GM18505 (cell line): ENCODE measurements around the gene BIVM.

ENCODE experiments used
- ATAC-seq: cut with Tn5 transposase; IDR thresholded peaks from one replicate; pipeline ENCODE4 v1.9.1; 2021; ENCODE audit not compliant: unreplicated experiment
- POLR2A ChIP-seq: IDR thresholded peaks from 4 replicates; pipeline ENCODE4 v1.6.1; 2011; ENCODE audit warnings: borderline replicate concordance; ENCODE audit not compliant: insufficient read depth, insufficient read length; ENCODE audit errors: extremely low read depth

Gene BIVM

DNA sequence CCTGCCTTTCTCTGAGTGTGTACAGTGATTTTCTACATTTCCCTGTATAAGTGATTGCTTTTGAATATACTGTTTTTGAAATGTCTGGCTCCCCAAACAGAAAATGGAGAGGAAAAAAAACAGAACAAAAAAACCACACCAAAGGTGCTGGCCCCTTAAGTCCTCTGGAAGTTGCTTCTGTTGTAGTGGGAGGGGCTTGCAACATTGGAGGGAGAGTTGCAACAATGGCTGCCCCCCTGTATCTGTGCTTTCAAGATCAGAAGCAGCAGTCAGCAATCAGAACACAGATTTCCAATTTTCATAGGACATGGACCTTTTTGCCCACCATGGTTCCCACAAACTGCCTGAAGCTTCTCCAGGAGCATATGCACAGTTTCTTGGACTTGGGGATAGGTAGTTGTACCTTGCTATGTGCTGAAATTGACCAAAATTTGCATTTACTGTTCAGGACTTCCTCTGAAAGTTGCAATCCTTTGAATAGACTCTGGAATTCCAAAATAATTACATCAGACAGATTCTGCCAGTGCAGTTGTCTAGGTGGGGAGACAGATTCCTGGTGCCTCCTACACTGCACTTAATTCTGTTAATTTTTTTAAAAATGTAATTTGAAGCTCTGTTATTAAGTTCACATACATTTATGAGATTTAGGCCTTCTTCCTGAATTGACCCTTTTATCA is 13.8 kb downstream of the BIVM start:
- ATAC-seq = no peak
- TF ChIP-seq POLR2A = no peak

DNA sequence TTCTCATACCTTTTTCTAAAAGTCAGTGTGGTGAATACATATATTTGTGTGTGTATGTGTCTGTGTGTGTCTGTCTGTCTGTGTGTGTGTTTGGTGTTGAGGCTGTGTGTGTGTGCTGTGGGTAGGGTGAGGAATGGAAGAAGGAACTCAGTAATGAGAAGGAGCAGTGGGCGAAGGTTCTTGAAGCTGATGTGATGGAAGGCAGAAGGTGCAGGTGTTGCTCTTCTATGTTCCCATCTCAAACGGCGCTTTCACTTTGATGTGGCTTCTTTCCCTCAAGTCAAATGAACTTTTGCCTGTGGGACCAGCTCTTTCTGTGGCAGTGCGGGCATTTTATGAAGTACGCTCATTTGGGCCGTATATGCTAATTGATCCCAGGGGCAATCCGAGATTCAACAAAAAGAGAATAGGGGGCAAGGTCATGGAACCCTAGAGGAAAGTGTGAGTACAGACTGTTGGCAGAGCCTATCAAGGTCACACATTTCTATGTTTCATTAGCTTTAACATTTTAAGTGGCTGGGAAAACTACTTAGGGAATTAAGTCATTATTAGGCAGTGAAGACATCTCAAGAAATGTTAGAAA is 15.2 kb downstream of the BIVM start:
- TF ChIP-seq POLR2A = no peak
- no peak for ATAC-seq

DNA sequence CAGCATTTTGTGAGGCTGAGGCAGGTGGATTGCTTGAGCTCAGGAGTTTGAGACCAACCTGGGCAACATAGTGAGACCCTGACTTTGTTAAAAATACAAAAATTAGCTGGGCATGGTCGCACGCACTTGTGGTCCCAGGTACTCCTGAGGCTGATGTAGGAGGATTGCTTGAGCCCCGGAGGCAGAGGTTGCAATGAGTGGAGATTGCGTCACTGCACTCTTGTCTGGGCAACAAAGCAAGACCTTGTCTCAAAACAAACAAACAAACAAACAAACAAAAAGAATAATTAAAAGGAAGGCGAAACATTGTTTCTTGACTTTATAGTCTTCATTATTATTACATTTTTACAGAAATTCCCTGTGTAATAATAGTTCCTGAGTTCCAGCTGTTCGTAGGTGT is 15.9 kb downstream of the BIVM start:
- no peak for ATAC-seq
- TF ChIP-seq POLR2A = no peak

DNA sequence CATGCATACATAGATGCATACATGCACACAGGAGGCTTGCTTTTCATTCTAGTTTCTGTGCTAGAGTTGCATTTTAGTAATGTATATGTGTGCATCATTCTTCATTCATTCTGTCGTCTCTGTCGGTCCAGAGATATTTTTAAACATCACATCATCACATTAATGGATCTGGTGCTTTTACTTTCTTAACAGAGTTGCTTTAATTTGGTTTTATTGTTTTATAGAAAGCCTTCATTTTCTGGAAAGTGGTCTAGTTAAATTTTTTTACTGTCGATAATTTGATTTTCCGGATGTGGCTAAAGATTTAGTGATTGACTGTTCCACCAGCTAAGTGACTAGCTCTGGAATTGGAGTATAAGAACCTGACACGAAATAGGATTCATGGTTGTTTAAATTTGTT is 16.9 kb downstream of the BIVM start:
- no peak for ATAC-seq
- no peak for TF ChIP-seq POLR2A

DNA sequence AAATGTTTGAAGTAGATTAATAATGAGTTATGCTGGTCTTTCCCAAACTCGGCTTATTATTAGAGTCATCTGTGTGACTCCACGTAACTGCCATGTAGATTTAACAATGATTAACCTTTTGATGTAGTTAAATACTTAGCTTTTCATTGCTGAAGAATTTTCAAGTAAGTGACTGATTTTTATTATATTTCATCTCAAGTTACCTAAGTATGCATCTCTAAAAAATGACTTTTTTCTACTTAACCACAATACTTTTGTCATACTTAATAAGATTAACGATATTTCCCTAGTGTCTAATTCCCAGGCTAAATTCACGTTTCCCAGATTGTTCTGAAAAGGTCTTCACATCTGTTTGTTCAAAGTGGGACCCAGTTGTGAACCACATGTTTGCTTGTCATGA is 17.8 kb downstream of the BIVM start:
- ATAC-seq = no peak
- TF ChIP-seq POLR2A = no peak

DNA sequence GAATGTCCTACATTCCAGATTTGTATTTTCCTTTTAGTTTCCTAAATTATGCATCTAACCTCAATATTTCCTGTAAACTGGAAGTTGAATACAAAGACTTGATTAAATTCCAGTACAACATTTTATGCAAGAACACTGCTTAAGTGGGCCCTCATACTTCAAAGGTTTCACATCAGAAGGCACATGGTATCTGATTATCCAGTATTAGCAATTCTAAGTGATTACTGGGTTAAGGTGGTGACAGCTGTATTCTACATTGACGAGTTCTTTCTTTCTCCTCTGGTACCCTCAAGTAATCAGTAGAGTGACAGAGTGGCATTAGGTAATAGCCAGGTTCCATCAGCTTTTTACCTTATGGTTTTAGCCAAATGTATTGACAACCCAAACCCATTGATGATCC is 18.3 kb downstream of the BIVM start:
- no peak for TF ChIP-seq POLR2A
- no peak for ATAC-seq

DNA sequence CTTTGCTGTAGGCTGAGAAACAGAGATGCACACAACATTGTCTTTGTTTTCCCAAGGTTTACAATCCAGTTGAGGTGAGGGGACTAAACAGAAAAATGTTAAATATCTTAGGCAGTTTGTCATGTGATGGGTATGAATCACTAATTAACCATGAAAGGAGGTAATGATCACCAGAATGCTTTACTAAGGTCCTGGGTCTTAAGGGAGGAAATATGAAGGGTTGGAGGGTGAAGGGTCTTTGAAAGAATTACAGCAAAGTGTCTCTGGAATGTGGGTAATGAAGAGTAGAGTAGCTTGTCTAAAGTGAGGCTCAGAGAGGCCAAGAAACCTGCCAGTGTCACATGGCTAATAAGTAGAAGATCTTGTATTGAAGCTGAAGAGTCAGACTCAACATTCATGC is 19.0 kb downstream of the BIVM start:
- ATAC-seq = no peak
- no peak for TF ChIP-seq POLR2A

DNA sequence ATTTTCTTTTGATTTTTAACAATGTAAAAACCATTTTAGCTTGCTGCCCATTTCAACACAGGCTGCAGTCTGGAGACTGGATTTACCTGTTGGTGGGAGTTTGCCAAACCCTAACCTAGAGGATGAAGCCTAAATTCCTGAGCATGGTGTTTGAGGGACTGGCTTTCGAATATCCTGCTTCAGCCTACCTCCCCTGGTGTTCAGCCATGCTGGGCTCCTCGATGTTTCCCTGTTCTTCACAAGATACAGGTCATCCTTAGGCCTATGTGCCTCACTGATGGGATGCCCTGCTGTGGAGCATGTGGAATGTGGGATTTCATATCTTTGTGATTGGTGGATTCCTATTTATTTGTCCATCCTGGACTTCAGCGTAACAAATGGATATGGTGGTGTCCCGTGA is 26.5 kb downstream of the BIVM start:
- ATAC-seq = no peak

DNA sequence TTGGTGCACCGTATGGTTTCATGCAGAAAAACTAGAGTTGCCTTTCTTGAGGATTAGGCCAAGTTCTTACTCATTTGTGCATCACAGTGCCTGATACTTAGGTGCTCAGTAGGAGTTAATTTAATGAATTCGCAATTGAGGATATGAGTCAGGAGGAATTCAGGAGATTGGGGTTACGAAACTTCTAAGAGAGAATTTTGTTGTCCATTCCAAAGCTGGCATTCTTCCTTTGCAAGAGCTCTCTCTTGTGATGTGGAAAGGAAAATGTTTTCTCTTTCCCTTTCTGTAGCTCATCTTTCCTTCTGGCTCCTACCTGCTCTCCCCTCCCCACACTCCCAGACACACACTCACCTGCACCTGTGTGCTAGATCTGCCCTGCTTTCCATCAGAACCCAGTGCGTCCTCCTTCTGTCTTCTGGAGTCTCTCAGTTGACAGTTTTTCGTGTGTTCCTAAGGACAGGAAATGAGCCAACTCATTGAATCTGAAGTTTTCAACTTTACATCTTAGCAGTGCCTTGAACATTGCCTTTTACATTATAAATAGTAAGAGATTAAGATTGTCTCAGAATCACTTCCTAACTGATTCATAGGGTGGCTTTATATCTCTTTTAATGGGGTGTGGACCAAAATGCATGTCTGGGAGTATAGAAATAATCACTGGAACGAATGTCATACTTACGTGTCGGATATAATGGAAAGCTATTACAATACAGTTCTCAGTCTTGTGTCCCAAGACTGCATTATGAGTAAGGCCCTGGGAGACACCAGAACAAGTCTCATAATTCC is 27.2 kb downstream of the BIVM start:
- TF ChIP-seq POLR2A = no peak
- no peak for ATAC-seq

More for the DNA sequence above, 26.5 kb downstream of the BIVM start:
- no peak for TF ChIP-seq POLR2A

DNA sequence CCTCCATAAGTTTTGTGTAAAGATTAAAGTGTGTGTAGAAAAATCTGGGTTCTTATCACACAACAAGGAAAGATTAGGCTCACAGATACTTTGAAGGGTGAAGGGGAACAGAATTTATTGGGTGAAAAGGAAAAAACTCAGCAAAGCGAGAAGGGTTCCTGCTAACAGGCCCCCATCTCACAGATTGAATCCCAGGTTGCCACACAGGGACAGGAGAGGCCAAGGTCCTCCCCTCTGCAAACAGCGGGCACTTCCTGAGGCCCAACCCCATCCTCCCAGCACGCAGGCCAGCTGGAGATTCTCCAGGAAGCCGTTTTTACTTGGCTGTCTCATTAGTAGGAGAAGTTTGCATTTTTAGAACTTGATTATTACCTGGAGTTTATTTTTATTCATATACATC is 31.7 kb downstream of the BIVM start:
- ATAC-seq = no peak
- no peak for TF ChIP-seq POLR2A

DNA sequence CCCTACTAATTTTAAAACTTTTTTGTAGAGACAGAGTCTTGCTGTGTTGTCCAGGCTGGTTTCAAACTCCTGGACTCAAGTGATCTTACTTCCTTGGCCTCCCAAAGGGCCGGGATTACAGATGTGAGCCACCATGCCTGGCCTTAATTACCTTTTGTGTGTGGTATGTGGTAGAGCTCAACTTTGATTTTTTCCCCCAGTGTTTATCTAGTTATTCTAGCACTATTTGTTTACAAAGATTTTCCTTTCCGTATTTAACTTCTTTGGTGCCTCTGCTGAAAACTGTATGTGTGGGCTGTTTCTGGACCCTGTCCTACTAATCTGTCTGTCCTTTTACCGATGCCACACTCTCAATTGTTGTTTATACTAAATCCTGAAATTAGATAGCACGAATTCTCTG is 37.6 kb downstream of the BIVM start:
- TF ChIP-seq POLR2A = no peak
- no peak for ATAC-seq

DNA sequence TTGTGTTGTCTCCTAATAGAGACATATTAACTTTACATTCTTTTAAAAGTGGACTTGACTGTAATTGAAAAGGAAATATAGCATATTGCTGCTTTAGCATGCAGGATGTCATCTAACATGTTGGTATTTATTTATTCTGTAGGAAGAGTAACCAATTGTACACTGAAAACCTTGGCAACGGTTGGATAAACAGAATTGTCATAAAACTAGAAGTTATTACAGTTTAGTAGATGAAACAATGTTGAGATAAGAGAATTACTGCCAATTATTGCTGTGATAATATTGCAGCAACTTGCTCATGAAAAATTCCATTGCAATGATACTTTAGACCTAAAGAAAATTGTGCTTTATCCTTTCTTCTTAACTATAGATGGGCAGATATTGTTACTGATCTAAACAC is 39.4 kb downstream of the BIVM start:
- TF ChIP-seq POLR2A = no peak
- no peak for ATAC-seq

DNA sequence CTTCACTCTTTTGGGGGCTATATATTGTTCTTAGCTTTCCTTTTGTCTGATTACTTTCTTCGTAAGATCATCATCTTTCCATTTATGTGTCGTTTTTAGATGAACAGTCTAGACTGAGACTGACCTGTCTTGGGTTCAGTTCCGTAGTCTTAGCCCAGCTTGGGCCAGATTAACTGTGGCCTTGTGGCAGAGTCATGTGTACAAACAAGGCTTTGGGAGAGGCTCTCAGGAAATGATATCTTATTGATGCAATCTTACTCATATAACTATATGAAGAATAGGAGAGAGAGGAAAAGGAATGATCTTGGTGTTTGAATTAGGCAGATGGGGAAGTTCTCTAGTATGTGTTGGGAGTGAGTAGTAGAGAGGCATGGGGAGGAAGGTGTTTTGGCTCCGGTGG is 40.1 kb downstream of the BIVM start:
- no peak for ATAC-seq
- TF ChIP-seq POLR2A = no peak

DNA sequence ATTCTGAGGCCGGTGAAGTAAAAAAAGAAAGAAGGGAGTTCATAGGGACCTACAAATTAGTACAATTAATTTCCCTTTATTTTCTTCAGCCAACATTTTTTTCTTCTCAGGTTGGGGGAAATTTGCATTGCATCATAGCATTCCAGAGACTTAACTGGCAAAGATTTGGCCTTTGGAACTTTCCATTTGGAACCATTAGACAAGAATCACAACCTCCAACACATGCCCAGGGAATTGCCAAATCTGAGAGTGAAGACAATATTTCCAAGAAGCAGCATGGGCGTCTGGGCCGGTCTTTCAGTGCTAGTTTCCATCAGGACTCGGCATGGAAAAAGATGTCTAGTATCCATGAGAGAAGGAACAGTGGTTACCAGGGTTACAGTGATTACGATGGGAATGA is 40.5 kb downstream of the BIVM start:
- TF ChIP-seq POLR2A = no peak
- ATAC-seq = no peak
